SHP77 (cell line): ENCODE data around the gene TRIP10.
"Not testable (repeated sequence)": the region's sequence is repeated elsewhere in the genome, so short reads cannot be mapped to it uniquely, and the experiment has no call there.

Experiments used
- DNase-seq, 2 experiments: peaks; one replicate each; lab custom pipeline; 2025; lab: John Stamatoyannopoulos, UW

Gene TRIP10

DNA sequence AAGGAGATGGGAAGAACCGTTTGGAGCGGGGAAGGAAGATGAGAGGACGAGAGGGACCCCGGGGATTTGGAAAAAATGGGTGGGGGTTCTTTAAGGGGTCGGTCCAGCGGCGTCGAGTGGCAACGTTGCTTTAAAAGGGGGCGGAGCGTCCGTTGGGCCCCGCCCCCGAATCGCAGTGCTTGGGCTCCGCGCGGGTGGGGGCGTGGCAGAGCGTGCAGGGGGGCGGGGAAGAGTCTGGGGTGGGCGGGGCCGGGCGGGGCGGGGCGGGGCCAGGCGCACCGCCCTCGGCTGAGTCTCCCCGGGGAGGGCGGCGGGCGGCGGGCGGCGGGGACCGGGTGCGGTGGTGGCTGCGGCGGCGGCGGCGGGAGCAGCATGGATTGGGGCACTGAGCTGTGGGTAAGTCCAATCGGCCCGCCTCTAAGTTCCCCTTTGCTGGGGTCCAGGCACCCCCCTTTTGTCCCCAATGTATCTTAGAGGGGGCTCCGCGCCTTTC is at the start of gene TRIP10:
Gene TRIP10, plus strand, starts transcription at position 291 of the 493 bp plus-strand sequence. Its CDS starts 82 bp downstream, at position 373.
- DNase-seq, result peak; percentile 50 to 58

DNA sequence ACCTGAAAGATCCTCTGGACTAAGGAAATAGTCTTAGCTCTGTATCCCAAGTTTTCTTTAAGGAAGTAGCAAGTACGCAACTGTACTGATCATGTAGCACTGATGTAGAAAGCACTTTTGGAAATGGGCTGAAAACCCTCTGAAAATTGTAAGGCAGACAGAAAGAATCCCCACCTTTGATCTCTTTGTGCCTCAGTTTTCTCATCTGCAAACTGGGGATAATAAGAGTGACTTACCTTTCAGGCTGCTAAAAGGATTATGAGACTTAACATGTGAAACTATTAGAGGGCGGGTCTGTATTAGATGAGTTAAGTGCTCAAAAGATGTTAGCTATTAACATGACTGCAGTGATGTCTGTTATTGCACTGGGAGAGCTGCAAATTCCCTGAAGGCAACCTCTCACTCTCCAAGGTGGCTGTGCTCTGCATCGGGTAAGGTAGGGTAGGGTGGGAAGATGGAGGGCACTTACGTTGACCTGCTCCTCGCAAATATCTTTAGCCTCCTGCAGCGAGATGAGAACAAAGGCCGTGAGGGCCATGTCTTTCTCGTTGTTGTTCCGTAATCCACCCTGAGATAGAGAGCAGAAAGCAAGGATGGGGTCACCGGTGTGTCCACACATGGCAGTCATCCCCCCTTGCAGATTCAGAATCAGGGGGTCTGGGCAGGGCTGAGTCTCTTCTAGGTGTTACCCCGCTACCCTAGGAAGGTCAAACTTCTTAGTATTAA is 49.2 kb upstream of the TRIP10 start:
- DNase-seq, result no peak

- no peak for DNase-seq
Measured at GRCh38 chr19:6691342-6691741, 48.1 kb upstream of the TRIP10 start.

- DNase-seq, result no peak
Measured at GRCh38 chr19:6692027-6692426, 47.5 kb upstream of the TRIP10 start.

- no peak for DNase-seq
Measured at GRCh38 chr19:6693056-6693471, 46.4 kb upstream of the TRIP10 start.

DNA sequence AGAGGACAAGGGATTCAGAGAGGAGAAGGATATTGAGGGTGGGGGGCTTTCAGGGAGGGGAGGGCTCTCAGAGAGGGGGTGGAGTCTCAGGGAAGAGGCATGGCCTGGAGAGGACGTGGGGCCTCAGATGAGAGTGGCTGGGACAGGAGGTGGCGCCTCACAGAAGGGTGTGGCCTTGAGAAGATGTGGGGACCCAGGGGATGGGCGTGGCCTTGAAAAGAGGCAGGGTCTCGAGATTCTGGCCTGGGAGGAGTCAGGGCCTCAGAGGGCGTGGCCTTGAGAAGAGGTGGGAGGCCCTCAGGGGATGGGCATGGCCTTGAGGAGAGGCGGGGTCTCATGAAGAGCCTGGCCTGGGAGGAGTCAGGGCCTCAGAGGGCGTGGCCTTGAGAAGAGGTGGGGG is 45.8 kb upstream of the TRIP10 start:
- DNase-seq, result no peak

- DNase-seq, result no peak
Measured at GRCh38 chr19:6694147-6694815, 45.2 kb upstream of the TRIP10 start.

DNA sequence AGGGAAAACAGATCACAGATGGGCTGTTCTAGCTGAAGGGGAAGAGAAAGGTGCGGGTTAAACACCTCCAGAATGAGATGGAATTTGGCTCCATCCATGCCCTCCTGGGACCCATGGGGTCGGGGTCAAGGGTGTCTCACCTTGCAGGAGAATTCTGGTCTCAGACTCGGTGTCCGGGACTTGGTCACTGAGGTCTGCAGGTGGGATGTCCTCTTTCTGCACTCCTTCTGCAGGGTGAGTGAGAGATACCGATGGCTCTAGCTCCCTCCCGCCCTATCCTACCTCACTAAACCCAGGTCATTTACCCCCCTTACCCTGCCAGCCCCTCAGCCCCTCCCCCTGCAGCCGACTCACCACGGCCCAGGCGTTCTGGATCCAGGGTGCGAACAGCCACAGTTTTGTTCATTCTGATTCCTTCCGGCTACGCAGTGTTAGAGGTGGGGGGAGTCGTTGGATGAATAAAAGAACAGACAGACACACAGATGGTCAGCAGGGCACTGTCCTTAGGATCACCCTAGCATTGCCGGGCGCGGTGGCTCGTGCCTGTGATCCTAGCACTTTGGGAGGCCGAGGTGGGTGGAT is 43.1 kb upstream of the TRIP10 start:
- no peak for DNase-seq

- DNase-seq, result no peak
Measured at GRCh38 chr19:6697291-6697690, 42.2 kb upstream of the TRIP10 start.

DNA sequence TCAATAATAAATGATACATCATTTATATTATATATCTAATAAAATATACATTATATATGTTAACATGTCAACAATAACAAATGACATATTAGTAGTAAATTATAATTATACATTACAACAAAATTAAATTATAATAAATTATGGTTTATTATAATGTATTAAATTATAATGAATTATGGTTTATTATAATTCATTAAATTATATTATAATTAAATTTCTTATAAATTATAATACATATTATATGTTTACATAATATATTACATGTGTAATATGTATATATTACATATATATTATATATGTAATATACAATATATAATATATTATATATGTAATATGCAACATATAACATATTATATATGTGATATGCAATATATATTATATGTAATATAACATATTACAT is 39.5 kb upstream of the TRIP10 start:
- no peak for DNase-seq

DNA sequence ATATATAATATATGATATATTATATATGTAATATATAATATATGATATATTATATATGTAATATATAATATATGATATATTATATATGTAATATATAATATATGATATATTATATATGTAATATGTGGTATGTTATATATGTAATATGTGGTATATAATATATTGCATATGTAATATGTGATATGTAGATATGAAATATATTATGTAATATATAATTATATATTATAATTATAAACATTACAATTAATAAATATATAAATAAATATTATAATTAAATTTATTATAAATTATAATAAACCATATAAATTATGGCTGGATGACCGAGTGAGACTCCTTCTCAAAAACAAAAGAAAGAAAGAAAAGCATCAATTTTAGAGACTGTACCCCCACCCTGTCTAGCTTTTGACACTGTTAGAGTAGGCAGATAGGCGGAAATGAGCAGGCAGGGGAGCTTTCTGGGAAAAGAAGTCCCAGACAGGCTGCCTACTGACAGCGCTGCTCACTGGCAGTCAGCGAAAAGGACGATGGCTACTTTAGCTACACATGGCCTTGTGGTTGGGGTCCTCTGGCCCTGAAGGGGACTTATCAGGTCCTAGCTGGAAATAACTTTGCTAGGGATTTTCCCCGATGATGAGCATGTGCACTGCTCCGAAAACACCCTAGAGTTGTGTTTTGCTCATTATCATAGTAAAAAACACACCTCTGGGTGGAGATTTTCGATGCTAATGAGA is 38.7 kb upstream of the TRIP10 start:
- no peak for DNase-seq

GRCh38 chr19:6705931-6706632 is 33.4 kb upstream of the TRIP10 start:
- DNase-seq, result no peak

- no peak for DNase-seq
Measured at GRCh38 chr19:6706633-6706958, 32.9 kb upstream of the TRIP10 start.

- no peak for DNase-seq
Measured at GRCh38 chr19:6707011-6707657, 32.3 kb upstream of the TRIP10 start.

DNA sequence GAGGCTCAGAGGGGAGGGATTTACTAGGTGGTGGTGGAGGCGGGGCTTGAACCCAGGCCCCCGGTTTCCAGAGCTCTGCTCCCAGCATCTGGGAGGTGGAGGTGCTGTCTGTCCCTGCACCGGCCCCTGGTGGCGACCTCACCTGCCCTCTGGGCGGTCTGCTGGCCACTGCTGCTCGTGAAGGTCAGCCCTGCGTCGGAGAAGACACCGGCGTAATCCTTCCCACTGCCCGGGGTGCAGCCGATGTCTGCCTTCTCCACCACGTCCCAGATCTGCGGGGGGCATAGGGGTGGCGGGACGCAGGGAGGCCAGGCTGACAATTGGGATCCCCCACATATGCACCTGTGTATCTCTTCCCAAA is 31.8 kb upstream of the TRIP10 start:
- DNase-seq, result no peak

- no peak for DNase-seq
Measured at GRCh38 chr19:6708346-6708745, 31.1 kb upstream of the TRIP10 start.

- DNase-seq, result not testable (repeated sequence)
Measured at GRCh38 chr19:6708913-6709312, 30.6 kb upstream of the TRIP10 start.

- DNase-seq, result no peak
Measured at GRCh38 chr19:6709549-6709948, 29.9 kb upstream of the TRIP10 start.

DNA sequence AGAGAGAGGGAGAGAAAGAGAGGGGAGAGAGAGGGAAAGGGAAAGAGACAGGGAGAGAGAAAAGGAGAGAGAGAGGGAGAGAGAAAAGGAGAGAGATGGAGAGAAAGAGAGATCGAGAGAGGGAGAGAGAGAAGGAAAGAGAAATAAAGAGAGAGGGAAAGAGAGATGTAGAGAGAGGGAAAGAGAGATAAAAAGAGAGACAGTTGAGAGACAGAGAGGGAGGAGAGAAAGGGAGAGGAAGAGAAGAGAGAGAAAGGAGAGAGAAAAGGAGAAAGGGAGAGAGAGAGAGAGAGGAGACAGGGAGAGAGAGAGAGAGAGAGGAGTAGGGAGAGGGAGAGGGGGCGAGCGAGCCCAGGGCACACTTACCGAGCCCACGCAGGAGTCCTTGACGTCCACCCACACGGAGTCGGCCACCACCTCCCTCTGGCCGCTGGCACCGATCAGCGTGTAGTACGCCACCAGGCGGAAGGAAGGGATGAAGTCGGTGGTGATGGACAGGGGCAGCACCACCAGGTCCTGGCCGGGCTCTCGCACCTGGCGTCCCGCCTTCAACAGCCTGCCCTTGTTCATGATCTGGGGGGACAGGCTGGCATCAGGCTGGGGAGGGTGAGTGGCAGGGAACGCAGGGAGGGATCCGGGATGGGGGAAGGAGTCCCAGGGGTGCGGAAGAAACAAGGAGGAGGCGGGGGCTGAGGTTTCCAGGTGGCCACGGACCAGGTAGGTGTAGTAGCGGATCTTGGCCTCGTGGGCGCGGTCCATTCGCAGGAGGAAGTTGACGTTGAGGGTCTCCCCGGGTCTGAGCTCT is 29.0 kb upstream of the TRIP10 start:
- DNase-seq, result no peak

GRCh38 chr19:6711078-6711361 is 28.5 kb upstream of the TRIP10 start:
- DNase-seq, result no peak

DNA sequence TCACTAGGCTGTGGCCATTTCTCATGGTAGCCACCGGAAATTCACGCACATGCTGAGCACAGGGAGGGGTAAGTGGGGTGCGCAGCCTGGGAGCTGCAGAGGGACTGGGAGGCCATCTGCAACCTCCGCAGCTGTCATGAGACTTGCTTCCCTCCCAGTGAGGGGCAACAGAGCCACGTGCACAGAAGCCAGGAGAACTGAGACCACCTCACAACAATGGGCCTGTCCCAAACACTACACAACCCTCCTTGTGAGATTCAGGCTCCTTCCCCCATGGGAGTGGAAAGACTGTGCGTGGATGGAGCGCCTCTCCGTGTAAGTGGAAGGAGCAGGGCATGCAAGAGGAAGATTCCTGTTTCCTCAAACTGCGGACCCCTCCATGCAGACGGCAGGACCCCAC is 27.9 kb upstream of the TRIP10 start:
- DNase-seq, result no peak
